Measurements from ENCODE around the gene GAB4.

Gene GAB4

GRCh38 chr22:16975155-16975885 lies 32.7 kb downstream of the GAB4 start:
- no peak for DNase-seq

- peak; percentile 83 for DNase-seq
Measured at GRCh38 chr22:16974298-16975084, 33.5 kb downstream of the GAB4 start.

GRCh38 chr22:16973591-16974297 lies 34.3 kb downstream of the GAB4 start:
- no peak for DNase-seq

GRCh38 chr22:16972311-16972710 lies 35.7 kb downstream of the GAB4 start:
- no peak for DNase-seq

GRCh38 chr22:16970446-16970845 lies 37.6 kb downstream of the GAB4 start:
- DNase-seq: no peak

- DNase-seq: no peak
Measured at GRCh38 chr22:16969508-16970327, 38.3 kb downstream of the GAB4 start.

- DNase-seq: no peak
Measured at GRCh38 chr22:16968218-16968595, 39.8 kb downstream of the GAB4 start.

- DNase-seq: no peak
Measured at GRCh38 chr22:16967453-16968217, 40.4 kb downstream of the GAB4 start.

GRCh38 chr22:16966251-16966650 lies 41.8 kb downstream of the GAB4 start:
- no peak for DNase-seq

GRCh38 chr22:16965560-16965959 lies 42.5 kb downstream of the GAB4 start:
- DNase-seq: no peak

GRCh38 chr22:16965083-16965482 lies 42.9 kb downstream of the GAB4 start:
- no peak for DNase-seq

- no peak for DNase-seq
Measured at GRCh38 chr22:16964366-16964765, 43.7 kb downstream of the GAB4 start.

GRCh38 chr22:16963189-16963945 lies 44.7 kb downstream of the GAB4 start:
- no peak for DNase-seq

GRCh38 chr22:16962501-16962900 lies 45.5 kb downstream of the GAB4 start:
- DNase-seq: no peak

GRCh38 chr22:16961477-16962186 lies 46.4 kb downstream of the GAB4 start:
- DNase-seq: no peak

- no peak for DNase-seq
Measured at GRCh38 chr22:16960884-16961249, 47.2 kb downstream of the GAB4 start.

- no peak for DNase-seq
Measured at GRCh38 chr22:16960220-16960883, 47.7 kb downstream of the GAB4 start.

- peak; percentile 18 for DNase-seq
Measured at GRCh38 chr22:16959345-16959930, 48.6 kb downstream of the GAB4 start.

GRCh38 chr22:16958475-16958874 lies 49.5 kb downstream of the GAB4 start:
- DNase-seq: no peak

- no peak for DNase-seq
Measured at GRCh38 chr22:16957781-16958180, 50.2 kb downstream of the GAB4 start.

All from NCI-H2029 (cell line).